ENCODE data around the gene MAP1B. TPM values are rescaled to one million over a fixed set of nuclear protein-coding genes. Genes with fewer than 3 reads are reported as not detected.

Gene MAP1B
- total RNA-seq, 1 experiment from 2014 or later: 8.9 TPM

DNA sequence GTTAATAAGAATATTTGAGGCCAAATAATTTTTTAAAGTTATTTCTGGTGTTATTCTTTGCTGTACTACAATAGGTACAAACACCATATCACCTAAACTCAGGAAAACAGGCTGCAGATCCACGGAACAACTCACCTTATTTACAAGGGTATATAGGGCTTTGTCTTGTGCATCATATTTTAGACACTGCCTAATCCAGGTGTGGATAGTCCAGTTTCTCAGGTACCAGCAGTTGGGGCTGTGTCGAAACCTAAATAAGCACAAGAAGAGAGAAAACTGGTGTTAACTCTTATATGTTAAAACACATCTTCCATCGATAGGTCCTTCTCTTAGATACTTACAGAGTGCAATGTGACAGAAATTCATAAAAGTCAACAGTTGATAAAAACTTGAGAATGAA lies 130.6 kb downstream of the MAP1B start:
- ChIA-PET CTCF (no interaction called here), POLR2A (no interaction called here), RAD21 (ENCODE audit: low non-redundant PET in 1 of 2, low total read pairs in 2 of 2, uncharacterized antibody in 2 of 2, unreplicated experiment in 2 of 2) (no interaction called here)
- BruUV-seq (replicated peaks): no TSS peak
- H3K36me3 ChIP-seq (ENCODE audit: control insufficient read depth in 1 of 2, insufficient read depth in 2 of 2, low read length in 2 of 2): peaks cover 0 to 16% of the 10 kb centered on the region in 2 experiments; a peak in 2 of 4 replicates
- TF ChIP-seq, protein P1, sequence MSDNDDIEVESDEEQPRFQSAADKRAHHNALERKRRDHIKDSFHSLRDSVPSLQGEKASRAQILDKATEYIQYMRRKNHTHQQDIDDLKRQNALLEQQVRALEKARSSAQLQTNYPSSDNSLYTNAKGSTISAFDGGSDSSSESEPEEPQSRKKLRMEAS (IDR thresholded peaks at IDR 0.05): no peak
- TF ChIP-seq EGR1 (IDR thresholded peaks at IDR 0.05; ENCODE audit: low read depth) (no peak), YY1 (IDR thresholded peaks at IDR 0.05; ENCODE audit: extremely low read depth, insufficient replicate concordance, low read depth, low read length) (no peak), POLR2A (IDR thresholded peaks at IDR 0.05; ENCODE audit: borderline replicate concordance, extremely low read depth, insufficient read depth, insufficient read length) (no peak), JUND (IDR thresholded peaks at IDR 0.05) (no peak), TCF7L2 (IDR thresholded peaks at IDR 0.05; ENCODE audit: borderline replicate concordance, extremely low read depth, insufficient read depth, insufficient read length) (no peak), RAD21 (IDR thresholded peaks at IDR 0.05; ENCODE audit: low read depth) (no peak), FOSL1 (IDR thresholded peaks at IDR 0.05; ENCODE audit: low read depth) (no peak), ZFX (IDR thresholded peaks at IDR 0.05) (no peak), SP1 (IDR thresholded peaks at IDR 0.05; ENCODE audit: low read depth) (no peak), CBX3 (IDR thresholded peaks at IDR 0.05; ENCODE audit: low read depth) (no peak), ELF1 (IDR thresholded peaks at IDR 0.05; ENCODE audit: borderline replicate concordance, low read depth) (no peak)
- TF ChIP-seq, protein P2, sequence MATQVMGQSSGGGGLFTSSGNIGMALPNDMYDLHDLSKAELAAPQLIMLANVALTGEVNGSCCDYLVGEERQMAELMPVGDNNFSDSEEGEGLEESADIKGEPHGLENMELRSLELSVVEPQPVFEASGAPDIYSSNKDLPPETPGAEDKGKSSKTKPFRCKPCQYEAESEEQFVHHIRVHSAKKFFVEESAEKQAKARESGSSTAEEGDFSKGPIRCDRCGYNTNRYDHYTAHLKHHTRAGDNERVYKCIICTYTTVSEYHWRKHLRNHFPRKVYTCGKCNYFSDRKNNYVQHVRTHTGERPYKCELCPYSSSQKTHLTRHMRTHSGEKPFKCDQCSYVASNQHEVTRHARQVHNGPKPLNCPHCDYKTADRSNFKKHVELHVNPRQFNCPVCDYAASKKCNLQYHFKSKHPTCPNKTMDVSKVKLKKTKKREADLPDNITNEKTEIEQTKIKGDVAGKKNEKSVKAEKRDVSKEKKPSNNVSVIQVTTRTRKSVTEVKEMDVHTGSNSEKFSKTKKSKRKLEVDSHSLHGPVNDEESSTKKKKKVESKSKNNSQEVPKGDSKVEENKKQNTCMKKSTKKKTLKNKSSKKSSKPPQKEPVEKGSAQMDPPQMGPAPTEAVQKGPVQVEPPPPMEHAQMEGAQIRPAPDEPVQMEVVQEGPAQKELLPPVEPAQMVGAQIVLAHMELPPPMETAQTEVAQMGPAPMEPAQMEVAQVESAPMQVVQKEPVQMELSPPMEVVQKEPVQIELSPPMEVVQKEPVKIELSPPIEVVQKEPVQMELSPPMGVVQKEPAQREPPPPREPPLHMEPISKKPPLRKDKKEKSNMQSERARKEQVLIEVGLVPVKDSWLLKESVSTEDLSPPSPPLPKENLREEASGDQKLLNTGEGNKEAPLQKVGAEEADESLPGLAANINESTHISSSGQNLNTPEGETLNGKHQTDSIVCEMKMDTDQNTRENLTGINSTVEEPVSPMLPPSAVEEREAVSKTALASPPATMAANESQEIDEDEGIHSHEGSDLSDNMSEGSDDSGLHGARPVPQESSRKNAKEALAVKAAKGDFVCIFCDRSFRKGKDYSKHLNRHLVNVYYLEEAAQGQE (IDR thresholded peaks at IDR 0.05; ENCODE audit: low read depth): no peak
- TF ChIP-seq, protein P3, sequence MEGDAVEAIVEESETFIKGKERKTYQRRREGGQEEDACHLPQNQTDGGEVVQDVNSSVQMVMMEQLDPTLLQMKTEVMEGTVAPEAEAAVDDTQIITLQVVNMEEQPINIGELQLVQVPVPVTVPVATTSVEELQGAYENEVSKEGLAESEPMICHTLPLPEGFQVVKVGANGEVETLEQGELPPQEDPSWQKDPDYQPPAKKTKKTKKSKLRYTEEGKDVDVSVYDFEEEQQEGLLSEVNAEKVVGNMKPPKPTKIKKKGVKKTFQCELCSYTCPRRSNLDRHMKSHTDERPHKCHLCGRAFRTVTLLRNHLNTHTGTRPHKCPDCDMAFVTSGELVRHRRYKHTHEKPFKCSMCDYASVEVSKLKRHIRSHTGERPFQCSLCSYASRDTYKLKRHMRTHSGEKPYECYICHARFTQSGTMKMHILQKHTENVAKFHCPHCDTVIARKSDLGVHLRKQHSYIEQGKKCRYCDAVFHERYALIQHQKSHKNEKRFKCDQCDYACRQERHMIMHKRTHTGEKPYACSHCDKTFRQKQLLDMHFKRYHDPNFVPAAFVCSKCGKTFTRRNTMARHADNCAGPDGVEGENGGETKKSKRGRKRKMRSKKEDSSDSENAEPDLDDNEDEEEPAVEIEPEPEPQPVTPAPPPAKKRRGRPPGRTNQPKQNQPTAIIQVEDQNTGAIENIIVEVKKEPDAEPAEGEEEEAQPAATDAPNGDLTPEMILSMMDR (IDR thresholded peaks at IDR 0.05 in 2 of 3, conservative IDR thresholded peaks at IDR 0.05 in 1 of 3; ENCODE audit: borderline replicate concordance in 1 of 3, insufficient read depth in 1 of 3, low read depth in 2 of 3, low read length in 2 of 3): no peak
- H3K9ac ChIP-seq (ENCODE audit: low read length): no peak overlapping the region
- H3K4me3 ChIP-seq (replicated peaks in 1 of 2; ENCODE audit: low read depth in 1 of 2, low read length in 2 of 2): no peak overlapping the region
- H3K79me2 ChIP-seq (ENCODE audit: insufficient read depth, low read length): peaks cover 39% of the 10 kb centered on the region
- peaks cover 31% of the 10 kb centered on the region in 2 experiments for H3K4me1 ChIP-seq (ENCODE audit: control insufficient read depth in 1 of 2, insufficient read depth in 2 of 2, low read length in 2 of 2)
- no peak overlapping the region for H3K4me2 ChIP-seq (ENCODE audit: low read length)
- no peaks in the 10 kb centered on the region for H3K27me3 ChIP-seq (ENCODE audit: insufficient read depth, low read length)
- ATAC-seq (no peak), DNase-seq (ENCODE audit: low read depth, low spot score) (no peak)
- H4K20me1 ChIP-seq (ENCODE audit: insufficient read depth): peaks cover 3% of the 10 kb centered on the region; the same call in 1 of the 2 replicates
- no peak overlapping the region for H3K27ac ChIP-seq (ENCODE audit: low read depth, low read length)
- intact Hi-C loops (cut with micrococcal nuclease): no loop called here
- no peak overlapping the region for H2AFZ ChIP-seq (ENCODE audit: low read depth, low read length, poor library complexity, severe bottlenecking)
- H3K9me3 ChIP-seq (ENCODE audit: control insufficient read depth in 1 of 2, insufficient read depth in 1 of 2, low read depth in 1 of 2, low read length in 2 of 2): no peaks in the 10 kb centered on the region
- no peaks in the 10 kb centered on the region for H3K9me2 ChIP-seq (ENCODE audit: insufficient read depth)
